ENCODE measurements around the gene TEFM. TPM values are rescaled to one million over a fixed set of nuclear protein-coding genes. Genes with fewer than 3 reads are reported as not detected.
A peak's percentile ranks its signal among the peaks of the same experiment; 100 is the strongest.

The TEFM gene
- polyA plus RNA-seq (2012; ENCODE audit: low read depth, missing spikeins) = 15.6 TPM

DNA sequence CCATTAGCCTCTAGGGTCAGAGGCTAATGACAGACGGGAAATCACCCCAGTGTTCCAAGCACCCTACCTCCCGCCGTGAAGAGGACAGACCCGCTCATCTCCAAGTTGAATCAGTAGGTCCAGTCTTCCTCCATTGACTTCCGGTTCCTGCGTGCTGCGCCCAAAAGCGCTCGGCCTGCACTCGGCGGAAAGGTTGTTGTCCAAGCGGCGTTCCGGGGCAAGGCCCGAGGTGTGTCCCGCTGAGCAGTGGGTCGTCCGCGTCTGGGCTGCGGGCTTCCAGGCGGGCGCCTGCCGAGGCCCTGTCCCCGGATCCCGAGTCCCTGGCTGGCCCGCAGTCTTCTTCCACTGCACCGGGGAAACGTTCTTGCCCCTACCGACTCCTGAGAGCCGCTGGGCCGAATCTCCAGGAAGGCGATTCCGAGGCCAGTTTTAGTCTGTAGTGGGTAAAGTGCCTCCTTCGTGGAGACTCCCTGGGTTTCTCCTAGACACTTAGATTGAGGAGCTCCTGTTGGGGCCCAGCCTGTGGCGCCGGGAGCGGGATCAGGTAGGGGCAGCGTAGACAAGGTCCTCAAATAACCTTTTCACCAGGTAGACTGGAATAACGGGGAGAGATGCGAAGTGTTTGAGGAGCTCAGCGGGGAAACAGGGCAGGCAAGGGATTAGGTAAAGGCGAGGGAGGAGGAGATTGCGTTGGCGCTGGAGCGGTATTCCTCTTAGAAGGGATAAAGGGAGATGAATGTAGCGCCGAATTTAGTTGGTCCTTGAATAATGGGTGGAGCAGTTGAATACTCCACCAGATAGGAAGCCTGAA lies at the start of gene TEFM:
TSS of gene TEFM (minus strand) at position 138 of the 811 bp plus-strand sequence. CDS start at position 98, 40 bp downstream.
- peak; percentile 82 for DNase-seq (ENCODE audit: insufficient read length, low spot score)
- peak; percentile 95 for TF ChIP-seq TAF1 (IDR thresholded peaks at IDR 0.05; ENCODE audit: low read depth, low read length)
- 0 out of 2 replicates have a peak, but pooled peaks have one; percentile 8 for TF ChIP-seq SPI1 (IDR thresholded peaks at IDR 0.05; ENCODE audit: low read depth, low read length)
- peak; percentile 87 for TF ChIP-seq POU2F2 (IDR thresholded peaks at IDR 0.05; ENCODE audit: low read depth, low read length)
- TF ChIP-seq POLR2A (IDR thresholded peaks at IDR 0.05; ENCODE audit: low read depth, low read length) = peak; percentile 88
- peak; percentile 83 for TF ChIP-seq POLR2AphosphoS5 (IDR thresholded peaks at IDR 0.05; ENCODE audit: low read depth, low read length)
- TF ChIP-seq PAX5 (IDR thresholded peaks at IDR 0.05; ENCODE audit: insufficient read depth, low read length, severe bottlenecking) = peak; percentile 71
- peak; percentile 89 for FAIRE-seq

GRCh38 chr17:30954046-30954830 lies 48.2 kb upstream of the TEFM start:
- TF ChIP-seq POU2F2 (IDR thresholded peaks at IDR 0.05; ENCODE audit: low read depth, low read length) = no peak
- FAIRE-seq (peak; percentile 50), DNase-seq (ENCODE audit: insufficient read length, low spot score) (no peak)

GRCh38 chr17:30952638-30953393 lies 46.8 kb upstream of the TEFM start:
- no peak for DNase-seq (ENCODE audit: insufficient read length, low spot score)
- peak; percentile 64 for FAIRE-seq
- TF ChIP-seq POLR2A (IDR thresholded peaks at IDR 0.05; ENCODE audit: low read depth, low read length) (no peak), TAF1 (IDR thresholded peaks at IDR 0.05; ENCODE audit: low read depth, low read length) (no peak), SPI1 (IDR thresholded peaks at IDR 0.05; ENCODE audit: low read depth, low read length) (no peak), POU2F2 (IDR thresholded peaks at IDR 0.05; ENCODE audit: low read depth, low read length) (no peak), POLR2AphosphoS5 (IDR thresholded peaks at IDR 0.05; ENCODE audit: low read depth, low read length) (no peak), PAX5 (IDR thresholded peaks at IDR 0.05; ENCODE audit: insufficient read depth, low read length, severe bottlenecking) (no peak)

DNA sequence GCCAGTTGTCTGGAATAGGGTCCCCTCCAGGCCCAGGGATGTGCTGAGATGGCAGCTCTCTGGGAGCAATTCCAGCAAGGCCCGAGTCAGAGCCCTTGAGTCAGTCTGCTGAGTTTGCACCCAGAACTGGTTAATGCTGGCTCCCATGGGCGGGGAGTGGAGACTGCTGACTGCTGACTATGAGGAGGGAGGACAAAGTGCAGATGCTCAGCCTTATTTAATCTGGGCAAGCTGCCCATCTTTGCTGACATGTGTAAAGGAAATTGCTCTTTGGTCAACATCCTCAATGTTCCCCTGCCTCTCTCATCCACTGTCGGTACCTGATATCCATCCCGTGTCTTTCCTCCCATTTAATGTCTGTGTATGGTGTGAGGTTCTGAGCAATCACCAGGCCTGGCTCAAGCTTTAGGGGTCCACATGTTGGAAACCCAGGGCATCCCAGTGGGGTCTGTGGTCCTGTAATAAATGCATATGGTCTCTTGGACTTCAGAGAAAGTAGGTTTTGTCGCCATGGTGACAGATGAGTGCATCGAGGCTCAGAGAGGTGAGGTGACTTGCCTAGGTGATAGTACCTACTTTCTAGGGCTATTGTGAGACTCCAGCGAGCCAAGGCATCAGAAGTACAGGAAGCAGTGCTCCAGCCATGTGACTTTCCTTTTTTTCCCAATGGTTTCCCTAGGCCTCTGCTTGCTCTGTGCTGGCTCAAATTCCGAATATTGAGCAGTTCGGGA lies 44.8 kb upstream of the TEFM start:
- DNase-seq (ENCODE audit: insufficient read length, low spot score) (no peak), FAIRE-seq (peak; percentile 48)
- TF ChIP-seq POLR2A (IDR thresholded peaks at IDR 0.05; ENCODE audit: low read depth, low read length) (no peak), POU2F2 (IDR thresholded peaks at IDR 0.05; ENCODE audit: low read depth, low read length) (no peak), SPI1 (IDR thresholded peaks at IDR 0.05; ENCODE audit: low read depth, low read length) (no peak), POLR2AphosphoS5 (IDR thresholded peaks at IDR 0.05; ENCODE audit: low read depth, low read length) (no peak), PAX5 (IDR thresholded peaks at IDR 0.05; ENCODE audit: insufficient read depth, low read length, severe bottlenecking) (no peak), TAF1 (IDR thresholded peaks at IDR 0.05; ENCODE audit: low read depth, low read length) (no peak)

DNA sequence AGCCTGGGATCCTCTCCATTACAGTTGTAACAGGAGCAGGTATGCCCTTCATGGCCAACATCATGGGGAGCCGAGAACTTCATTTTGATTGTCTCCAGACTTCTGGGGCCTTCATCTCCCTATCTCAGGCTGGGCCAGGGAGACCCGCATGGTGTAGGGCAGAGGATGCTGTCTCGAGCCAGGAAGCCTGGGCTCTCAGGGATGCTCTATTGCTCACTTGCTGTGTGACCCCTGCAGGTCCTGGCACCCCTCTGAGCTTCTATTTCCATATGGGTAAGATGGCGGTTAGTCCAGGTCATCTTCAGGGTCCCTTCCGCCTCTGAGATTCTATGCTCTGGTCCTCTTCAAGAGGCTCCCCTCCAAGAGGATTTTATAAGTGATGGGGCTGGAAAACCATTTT lies 44.2 kb upstream of the TEFM start:
- FAIRE-seq (no peak), DNase-seq (ENCODE audit: insufficient read length, low spot score) (no peak)
- TF ChIP-seq POU2F2 (IDR thresholded peaks at IDR 0.05; ENCODE audit: low read depth, low read length) (no peak), TAF1 (IDR thresholded peaks at IDR 0.05; ENCODE audit: low read depth, low read length) (no peak), PAX5 (IDR thresholded peaks at IDR 0.05; ENCODE audit: insufficient read depth, low read length, severe bottlenecking) (no peak), SPI1 (IDR thresholded peaks at IDR 0.05; ENCODE audit: low read depth, low read length) (no peak), POLR2A (IDR thresholded peaks at IDR 0.05; ENCODE audit: low read depth, low read length) (no peak), POLR2AphosphoS5 (IDR thresholded peaks at IDR 0.05; ENCODE audit: low read depth, low read length) (no peak)

DNA sequence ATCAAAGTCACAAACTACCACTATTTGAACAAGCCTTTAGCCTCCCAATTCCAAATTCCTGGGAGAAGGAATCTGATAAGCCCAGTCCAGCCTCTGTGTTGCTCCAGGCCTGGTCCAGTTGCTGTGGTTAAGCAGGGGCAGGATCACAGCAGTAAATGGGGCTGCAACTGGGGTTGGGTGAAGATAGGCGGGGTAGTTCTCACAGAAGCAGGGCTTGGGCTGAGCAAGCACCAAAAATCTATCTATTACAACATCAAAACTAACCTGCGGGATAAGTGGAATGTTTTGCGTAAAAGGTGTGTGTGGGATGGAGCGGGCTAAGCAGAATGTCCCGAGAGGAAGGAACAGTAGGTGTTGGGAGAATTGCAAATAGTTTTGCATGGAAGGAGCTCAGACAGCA lies 41.8 kb upstream of the TEFM start:
- TF ChIP-seq POU2F2 (IDR thresholded peaks at IDR 0.05; ENCODE audit: low read depth, low read length) (no peak), POLR2AphosphoS5 (IDR thresholded peaks at IDR 0.05; ENCODE audit: low read depth, low read length) (no peak), PAX5 (IDR thresholded peaks at IDR 0.05; ENCODE audit: insufficient read depth, low read length, severe bottlenecking) (no peak), TAF1 (IDR thresholded peaks at IDR 0.05; ENCODE audit: low read depth, low read length) (no peak), SPI1 (IDR thresholded peaks at IDR 0.05; ENCODE audit: low read depth, low read length) (no peak), POLR2A (IDR thresholded peaks at IDR 0.05; ENCODE audit: low read depth, low read length) (no peak)
- FAIRE-seq (no peak), DNase-seq (ENCODE audit: insufficient read length, low spot score) (no peak)

DNA sequence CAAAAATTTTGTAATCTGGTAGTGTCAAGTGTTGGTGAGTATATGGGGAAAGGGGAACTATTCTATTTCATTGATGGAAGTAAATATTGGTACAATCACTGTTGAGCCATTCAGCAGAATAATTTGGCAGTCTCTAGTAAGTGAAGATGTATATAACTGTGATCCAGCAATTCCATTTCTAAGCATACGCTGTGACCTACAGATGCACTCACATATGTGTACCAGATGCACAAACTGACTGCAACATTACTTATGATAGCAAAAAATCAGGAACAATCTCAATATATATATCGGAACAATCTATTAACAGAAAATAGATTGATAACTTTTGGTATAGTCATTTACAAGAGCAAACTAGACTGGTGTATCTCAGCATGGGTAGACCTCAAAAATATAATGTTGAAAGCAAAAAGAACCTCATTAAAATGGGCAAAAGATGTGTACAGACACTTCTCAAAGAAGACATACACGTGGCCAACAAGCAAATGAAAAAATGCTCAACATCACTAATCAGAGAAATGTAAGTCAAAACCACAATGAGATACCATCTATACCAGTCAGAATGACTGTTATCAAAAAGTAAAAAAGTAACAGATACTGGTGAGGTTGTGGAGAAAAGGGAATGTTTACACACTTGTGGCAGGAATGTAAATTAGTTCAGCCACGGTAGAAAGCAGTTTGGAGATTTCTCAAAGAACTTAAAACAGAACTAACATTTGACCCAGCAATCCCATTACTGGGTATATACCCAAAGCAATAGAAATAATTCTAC lies 36.5 kb upstream of the TEFM start:
- no peak for FAIRE-seq
- TF ChIP-seq TAF1 (IDR thresholded peaks at IDR 0.05; ENCODE audit: low read depth, low read length) (no peak), POU2F2 (IDR thresholded peaks at IDR 0.05; ENCODE audit: low read depth, low read length) (no peak), POLR2AphosphoS5 (IDR thresholded peaks at IDR 0.05; ENCODE audit: low read depth, low read length) (no peak), SPI1 (IDR thresholded peaks at IDR 0.05; ENCODE audit: low read depth, low read length) (no peak), PAX5 (IDR thresholded peaks at IDR 0.05; ENCODE audit: insufficient read depth, low read length, severe bottlenecking) (no peak), POLR2A (IDR thresholded peaks at IDR 0.05; ENCODE audit: low read depth, low read length) (no peak)
- DNase-seq (ENCODE audit: insufficient read length, low spot score) = no peak

Data from GM12891 (cell line).